PFSK-1 (cell line): Measurements from ENCODE around the gene LCN10.

ENCODE experiments used
- FOXP2 ChIP-seq: optimal IDR thresholded peaks from 2 replicates; pipeline ENCODE3; 2011; ENCODE audit warnings: borderline replicate concordance, control low read depth, inconsistent platforms; ENCODE audit not compliant: insufficient read depth; ENCODE audit errors: extremely low read length, extremely low read depth
- POLR2AphosphoS5 ChIP-seq: IDR thresholded peaks from 2 replicates; pipeline ENCODE4 v1.6.1; 2012; ENCODE audit warnings: low read depth, mild to moderate bottlenecking, control low read depth, low read length, moderate library complexity
- REST ChIP-seq, 2 experiments: IDR thresholded peaks; 2 replicates each; pipeline versions ENCODE4 v1.6.1 to v1.8.0; 2011 to 2012; ENCODE audit warnings: low read depth in 2 of 2, low read length in 2 of 2, control low read depth in 1 of 2, inconsistent platforms in 1 of 2, mild to moderate bottlenecking in 1 of 2, moderate library complexity in 1 of 2; ENCODE audit not compliant: insufficient read depth in 1 of 2
- SIN3A ChIP-seq: IDR thresholded peaks from 2 replicates; pipeline ENCODE4 v1.6.1; 2012; ENCODE audit warnings: mild to moderate bottlenecking, low read length, moderate library complexity, borderline replicate concordance; ENCODE audit not compliant: insufficient read depth
- TAF1 ChIP-seq: IDR thresholded peaks from 2 replicates; pipeline ENCODE4 v1.6.1; 2012; ENCODE audit warnings: low read length, control low read depth, borderline replicate concordance; ENCODE audit not compliant: insufficient read depth

LCN10 gene

DNA sequence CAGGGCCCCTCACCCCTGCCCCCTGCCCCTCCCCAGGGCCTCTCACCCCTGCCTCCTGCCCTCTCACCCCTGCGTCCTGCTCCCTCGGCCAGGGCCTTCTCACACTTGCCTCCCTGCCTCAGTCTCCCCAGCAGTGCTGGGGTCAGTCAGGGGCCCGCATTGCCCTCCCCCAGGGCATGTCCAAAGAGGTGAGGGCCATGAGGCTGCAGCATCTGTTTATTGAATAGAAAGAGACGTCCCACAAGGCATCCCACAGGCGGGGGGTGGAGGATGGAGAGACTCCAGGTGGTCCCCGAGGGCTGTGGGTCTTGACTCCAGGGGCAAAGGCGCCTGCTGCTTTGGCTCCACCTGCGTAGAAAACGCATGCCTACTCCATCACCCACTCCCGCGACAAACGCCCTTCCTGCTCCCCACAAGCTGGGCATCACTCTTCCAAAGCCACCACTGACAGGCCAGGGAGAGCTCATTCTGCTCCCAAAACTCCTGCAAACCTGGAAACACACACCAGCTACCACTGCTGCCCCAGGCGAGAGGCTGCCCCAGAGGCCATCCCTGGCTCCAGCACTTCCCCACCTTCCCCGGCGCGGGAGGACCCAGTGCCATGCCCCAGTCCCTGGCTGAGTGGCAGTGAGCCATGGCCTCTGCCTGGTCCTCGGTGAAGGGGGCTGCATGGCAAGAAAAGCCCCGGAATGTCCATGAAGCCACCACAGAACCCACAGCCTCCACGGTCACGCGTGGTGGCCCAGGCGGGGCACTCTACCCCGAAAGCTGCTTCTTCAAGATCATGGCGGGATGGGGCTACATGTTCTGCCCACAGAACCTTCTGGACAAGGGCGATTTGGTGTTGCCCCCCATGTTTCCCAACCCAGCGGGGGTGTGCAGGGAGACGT is 16.9 kb upstream of the LCN10 start:
- TF ChIP-seq POLR2AphosphoS5: no peak
- TF ChIP-seq SIN3A: no peak
- TF ChIP-seq FOXP2: no peak
- no peak for TF ChIP-seq REST (IDR thresholded peaks at IDR 0.05; ENCODE audit: insufficient read depth in 1 of 2, low read depth in 2 of 2, low read length in 2 of 2)
- TF ChIP-seq TAF1: no peak

GRCh38 chr9:136759001-136759400 is 16.3 kb upstream of the LCN10 start:
- no peak for TF ChIP-seq FOXP2

- TF ChIP-seq TAF1: no peak
These were observed 15.0 kb upstream of the LCN10 start for GRCh38 chr9:136757751-136758140.

GRCh38 chr9:136757328-136757727 is 14.6 kb upstream of the LCN10 start:
- TF ChIP-seq FOXP2 (no peak), REST (IDR thresholded peaks at IDR 0.05; ENCODE audit: insufficient read depth in 1 of 2, low read depth in 2 of 2, low read length in 2 of 2) (no peak), SIN3A (no peak), POLR2AphosphoS5 (no peak), TAF1 (no peak)

DNA sequence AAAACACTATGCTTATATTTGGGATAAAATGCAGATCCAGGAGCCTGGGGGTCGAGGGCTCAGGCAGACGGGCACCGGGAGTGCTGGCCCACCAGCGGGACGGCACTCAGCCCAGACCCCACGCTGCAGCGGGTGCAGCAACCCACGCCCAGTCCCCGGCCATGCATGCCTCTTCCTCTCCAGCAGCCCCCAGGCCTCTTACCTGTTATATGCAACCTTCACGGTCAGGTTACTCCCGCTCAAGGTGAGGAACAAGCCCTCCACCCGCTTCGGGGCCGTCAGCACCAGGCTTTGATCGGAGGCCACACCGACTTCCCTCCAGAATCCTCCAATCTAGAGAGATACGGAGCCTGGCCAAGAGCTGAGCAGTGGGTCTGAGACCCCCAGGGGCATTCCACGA is 14.1 kb upstream of the LCN10 start:
- TF ChIP-seq TAF1 (no peak), POLR2AphosphoS5 (no peak), FOXP2 (no peak), SIN3A (no peak)

DNA sequence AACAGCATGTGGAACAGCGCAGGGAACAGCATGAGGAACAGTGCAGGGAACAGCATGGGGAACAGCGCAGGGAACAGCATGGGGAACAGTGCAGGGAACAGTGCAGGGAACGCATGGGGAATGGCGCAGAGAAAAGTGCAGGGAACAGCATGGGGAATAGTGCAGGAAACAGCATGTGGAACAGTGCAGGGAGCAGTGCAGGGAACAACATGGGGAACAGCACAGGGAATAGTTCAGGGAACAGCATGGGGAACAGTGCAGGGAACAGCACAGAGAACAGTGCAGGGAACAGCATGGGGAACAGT is 13.3 kb upstream of the LCN10 start:
- no peak for TF ChIP-seq SIN3A
- TF ChIP-seq POLR2AphosphoS5: no peak
- TF ChIP-seq TAF1: no peak
- TF ChIP-seq REST (IDR thresholded peaks at IDR 0.05; ENCODE audit: insufficient read depth in 1 of 2, low read depth in 2 of 2, low read length in 2 of 2): no peak
- no peak for TF ChIP-seq FOXP2
